HepG2 (cell line): ENCODE data around the gene CAMK2D. TPM values are rescaled to one million over a fixed set of nuclear protein-coding genes. Genes with fewer than 3 reads are reported as not detected.

Experiments
- AHDC1 ChIP-seq: sonication (generic); formaldehyde crosslinking; IDR thresholded peaks from 2 replicates; pipeline ENCODE4 v1.5.1; 2020; ENCODE audit warnings: mild to moderate bottlenecking, missing genetic modification reagents, borderline replicate concordance
- ARNT ChIP-seq: fragments of 450-650 bp; IDR thresholded peaks from 2 replicates; pipeline ENCODE4 v1.6.1; 2017
- ARNTL ChIP-seq: sonication (generic); formaldehyde crosslinking; IDR thresholded peaks from 2 replicates; pipeline ENCODE4 v1.4.0; 2020; ENCODE audit warnings: mild to moderate bottlenecking, missing genetic modification reagents
- BCL6 ChIP-seq: IDR thresholded peaks from 2 replicates; pipeline ENCODE4 v1.6.1; 2016; ENCODE audit warnings: missing genetic modification reagents, missing compliant biosample characterization
- DDIT3 ChIP-seq: sonication (generic); formaldehyde crosslinking; IDR thresholded peaks from 2 replicates; pipeline ENCODE4 v1.4.0; 2020; ENCODE audit warnings: mild to moderate bottlenecking, missing genetic modification reagents
- EHMT2 ChIP-seq: fragments of 200-600 bp; sonication (generic); IDR thresholded peaks from 2 replicates; pipeline ENCODE4 v1.7.0; 2017; ENCODE audit warnings: antibody characterized with exemption, low read depth, low read length, borderline replicate concordance
- GZF1 ChIP-seq: sonication (generic); formaldehyde crosslinking; IDR thresholded peaks from 2 replicates; pipeline ENCODE4 v1.5.1; 2020; ENCODE audit warnings: mild to moderate bottlenecking, missing genetic modification reagents
- HES4 ChIP-seq: sonication (generic); formaldehyde crosslinking; IDR thresholded peaks from 2 replicates; pipeline ENCODE4 v1.9.0; 2021; ENCODE audit warnings: mild to moderate bottlenecking, missing genetic modification reagents, borderline replicate concordance
- IRF1 ChIP-seq: sonication (generic); formaldehyde crosslinking; IDR thresholded peaks from 2 replicates; pipeline ENCODE4 v1.4.0; 2020; ENCODE audit warnings: low read depth, mild to moderate bottlenecking, missing genetic modification reagents
- PPARG ChIP-seq: conservative IDR thresholded peaks from 2 replicates; pipeline ENCODE4 v1.6.1; 2016; ENCODE audit warnings: missing biosample characterization, missing genetic modification reagents
- PRMT3 ChIP-seq: sonication (generic); formaldehyde crosslinking; IDR thresholded peaks from 2 replicates; pipeline ENCODE4 v1.8.1; 2022; ENCODE audit warnings: low read depth, mild to moderate bottlenecking, moderate library complexity, missing genetic modification reagents, borderline replicate concordance
- SIN3B ChIP-seq: fragments of 150-350 bp; IDR thresholded peaks from 2 replicates; pipeline ENCODE4 v1.6.1; 2014; ENCODE audit warnings: low read length
- SNAPC5 ChIP-seq: sonication (generic); formaldehyde crosslinking; IDR thresholded peaks from 2 replicates; pipeline ENCODE4 v1.8.1; 2023; ENCODE audit warnings: mild to moderate bottlenecking, missing genetic modification reagents, borderline replicate concordance
- ZNF230 ChIP-seq: sonication (generic); formaldehyde crosslinking; IDR thresholded peaks from 2 replicates; pipeline ENCODE4 v1.4.0; 2020; ENCODE audit warnings: mild to moderate bottlenecking, missing genetic modification reagents
- ZNF276 ChIP-seq: sonication (generic); formaldehyde crosslinking; IDR thresholded peaks from 2 replicates; pipeline ENCODE4 v1.4.0; 2020; ENCODE audit warnings: mild to moderate bottlenecking, low read depth, missing genetic modification reagents
- ZNF546 ChIP-seq: sonication (generic); formaldehyde crosslinking; conservative IDR thresholded peaks from 2 replicates; pipeline ENCODE4 v1.8.1; 2023; ENCODE audit warnings: mild to moderate bottlenecking, missing genetic modification reagents
- ZNF598 ChIP-seq: sonication (generic); formaldehyde crosslinking; IDR thresholded peaks from 2 replicates; pipeline ENCODE4 v1.5.1; 2020; ENCODE audit warnings: mild to moderate bottlenecking, missing genetic modification reagents, borderline replicate concordance
- ZNF792 ChIP-seq: IDR thresholded peaks from 2 replicates; pipeline ENCODE4 v1.6.1; 2016
- ZSCAN31 ChIP-seq: sonication (generic); formaldehyde crosslinking; IDR thresholded peaks from 2 replicates; pipeline ENCODE4 v1.5.0; 2020; ENCODE audit warnings: low read depth, mild to moderate bottlenecking, missing genetic modification reagents
- ZZZ3 ChIP-seq: sonication (generic); formaldehyde crosslinking; IDR thresholded peaks from 2 replicates; pipeline ENCODE4 v1.4.0; 2020; ENCODE audit warnings: missing genetic modification reagents, mild to moderate bottlenecking, borderline replicate concordance
- polyA plus RNA-seq, 8 experiments: library from polyadenylated mRNA; depleted of rRNA in 3 of 8; stranded (reverse) in 7 of 8; unstranded in 1 of 8; fragments of >200 nt; fragmentation: Illumina TruSeq in 4 of 8; extraction: Trizol in 4 of 8; gene quantifications; 2 replicates each; pipeline versions ENCODE4 v1.2.1 to v1.2.3, GENCODE V29; 2011 to 2016; ENCODE audit warnings: low read depth in 4 of 8, missing spikeins in 1 of 8, mixed read lengths in 1 of 8; ENCODE audit not compliant: insufficient read depth in 1 of 8
- total RNA-seq, 5 experiments: library from RNA; depleted of rRNA; stranded (reverse); fragments of >200 nt; fragmentation: Illumina TruSeq; extraction: Trizol; gene quantifications; 2 replicates each; pipeline ENCODE4 v1.2.3, GENCODE V29; 2016; ENCODE audit warnings: low read depth in 1 of 5

The CAMK2D gene
- total and polyA plus RNA-seq, 2 of the 13 experiments (the other 11 are each of a cell fraction or from before 2014, with no cell fraction given) = 18.0 to 65.4 TPM

GRCh38 chr4:113784497-113785250 is 23.1 kb upstream of the CAMK2D start (continued):
- TF ChIP-seq ZNF276 (CRISPR knock-in tag) = no peak
- no peak for TF ChIP-seq ZNF546 (CRISPR knock-in tag)
- TF ChIP-seq AHDC1 (CRISPR knock-in tag) = peak; percentile 91; the same call in 1 of the 2 replicates
- no peak for TF ChIP-seq SIN3B
- no peak for TF ChIP-seq ARNT
- no peak for TF ChIP-seq HES4 (CRISPR knock-in tag)
- no peak for TF ChIP-seq DDIT3 (CRISPR knock-in tag)
- TF ChIP-seq IRF1 (CRISPR knock-in tag) = no peak
- no peak for TF ChIP-seq ZZZ3 (CRISPR knock-in tag)
- no peak for TF ChIP-seq GZF1 (CRISPR knock-in tag)
- TF ChIP-seq EHMT2 = no peak; the same call in 1 of the 2 replicates
- peak; percentile 42; the same call in 1 of the 2 replicates for TF ChIP-seq PPARG (CRISPR knock-in tag)
- peak; percentile 48; the same call in 1 of the 2 replicates for TF ChIP-seq BCL6 (CRISPR knock-in tag)
- no peak for TF ChIP-seq SNAPC5 (CRISPR knock-in tag)
- no peak for TF ChIP-seq ZSCAN31 (CRISPR knock-in tag)
- TF ChIP-seq PRMT3 (CRISPR knock-in tag) = no peak
- TF ChIP-seq ZNF792 (CRISPR knock-in tag) = 0 out of 2 replicates have a peak, but pooled peaks have one; percentile 60
- no peak for TF ChIP-seq ZNF230 (CRISPR knock-in tag)
- no peak for TF ChIP-seq ARNTL
- TF ChIP-seq ZNF598 (CRISPR knock-in tag) = no peak
